ENCODE measurements around the gene BARHL1.

BARHL1 gene

DNA sequence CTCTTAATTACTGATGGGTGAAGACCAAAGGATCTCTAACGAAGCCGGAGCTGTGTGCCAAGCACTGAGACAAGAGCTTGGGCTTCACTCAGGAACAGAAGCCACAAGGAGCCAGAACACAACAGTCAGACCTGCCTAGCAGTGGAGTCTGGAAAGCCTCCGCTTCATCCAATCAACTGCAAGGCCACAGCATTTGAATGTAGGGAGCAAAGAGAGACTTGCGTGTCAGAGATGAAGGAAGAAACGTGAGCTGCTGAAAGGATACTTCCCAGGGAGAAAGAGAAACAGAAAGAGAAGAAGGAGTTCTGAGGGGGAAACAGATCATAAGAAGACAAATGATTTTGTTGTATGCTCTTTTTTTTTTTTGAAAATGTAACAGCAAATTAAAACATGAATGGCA, 43.9 kb downstream of the BARHL1 start:
- DNase-seq: no peak

DNA sequence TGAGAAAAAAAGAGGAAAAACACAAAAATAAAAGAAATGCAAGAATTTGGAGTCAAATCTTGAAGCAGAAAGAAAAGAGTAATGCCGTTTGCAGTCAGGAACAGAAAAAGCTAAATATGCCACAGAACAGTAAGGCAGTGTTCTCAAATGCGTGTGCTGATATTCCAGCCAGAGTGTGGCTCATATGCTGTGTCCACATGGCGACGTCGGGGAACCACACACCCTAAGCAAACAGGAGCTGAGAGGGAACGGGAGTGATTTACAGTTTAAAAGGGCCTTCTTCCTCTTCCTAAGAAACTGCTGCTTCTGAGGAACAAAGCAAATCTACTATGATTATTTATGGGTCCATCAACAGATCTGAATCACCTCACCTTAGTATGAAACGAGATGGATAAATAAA, 44.7 kb downstream of the BARHL1 start:
- DNase-seq: no peak

DNA sequence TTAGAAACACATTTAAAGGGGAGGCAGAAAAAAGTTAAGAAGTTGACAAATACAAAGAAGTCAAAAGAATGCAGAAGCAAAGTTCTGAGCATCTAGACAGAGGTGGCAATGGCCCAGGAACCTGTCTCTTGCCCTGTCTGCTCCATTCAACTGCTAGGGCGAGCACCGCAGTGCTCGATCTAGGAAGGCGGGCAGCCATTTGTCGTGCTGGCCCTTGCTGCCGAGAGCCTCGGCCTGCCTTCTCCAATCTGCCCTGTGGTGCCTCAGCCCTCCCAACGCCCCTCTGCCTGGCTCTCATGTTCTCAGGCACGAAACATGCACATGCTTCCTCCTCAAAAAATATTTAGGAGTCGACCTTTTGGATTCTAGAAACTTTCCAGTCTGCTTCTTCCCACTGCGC, 45.2 kb downstream of the BARHL1 start:
- no peak for DNase-seq

GRCh38 chr9:132628746-132629145, 46.3 kb downstream of the BARHL1 start:
- no peak for DNase-seq

- no peak for DNase-seq
Measured at GRCh38 chr9:132630116-132630515, 47.7 kb downstream of the BARHL1 start.

GRCh38 chr9:132630811-132631210, 48.4 kb downstream of the BARHL1 start:
- no peak for DNase-seq

GRCh38 chr9:132631280-132631679, 48.9 kb downstream of the BARHL1 start:
- no peak for DNase-seq

- DNase-seq: no peak
Measured at GRCh38 chr9:132631685-132632084, 49.3 kb downstream of the BARHL1 start.

GRCh38 chr9:132632413-132633129, 50.2 kb downstream of the BARHL1 start:
- no peak for DNase-seq

- DNase-seq: no peak
Measured at GRCh38 chr9:132634327-132634726, 51.9 kb downstream of the BARHL1 start.

DNA sequence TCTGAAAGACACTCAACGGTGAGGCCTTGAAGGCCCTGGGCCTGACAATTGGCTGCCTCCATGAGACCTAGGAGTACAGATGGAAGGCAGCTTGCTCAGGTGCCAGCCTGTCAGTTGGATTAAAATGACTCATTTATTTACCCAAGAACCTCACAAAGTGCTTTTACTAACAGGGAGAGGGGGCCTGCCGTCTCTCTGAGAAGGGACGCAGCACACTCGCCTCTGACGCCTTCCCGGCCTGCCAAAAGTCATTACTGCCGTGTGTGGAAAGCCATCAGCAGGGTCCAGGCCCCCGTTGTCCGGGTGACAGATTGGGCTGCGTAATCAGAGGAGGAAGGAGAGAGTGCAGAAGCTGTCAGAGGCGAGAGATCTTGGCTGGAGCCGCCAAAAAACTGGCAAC, 54.9 kb downstream of the BARHL1 start:
- DNase-seq: no peak

GRCh38 chr9:132637801-132638200, 55.4 kb downstream of the BARHL1 start:
- DNase-seq: no peak

DNA sequence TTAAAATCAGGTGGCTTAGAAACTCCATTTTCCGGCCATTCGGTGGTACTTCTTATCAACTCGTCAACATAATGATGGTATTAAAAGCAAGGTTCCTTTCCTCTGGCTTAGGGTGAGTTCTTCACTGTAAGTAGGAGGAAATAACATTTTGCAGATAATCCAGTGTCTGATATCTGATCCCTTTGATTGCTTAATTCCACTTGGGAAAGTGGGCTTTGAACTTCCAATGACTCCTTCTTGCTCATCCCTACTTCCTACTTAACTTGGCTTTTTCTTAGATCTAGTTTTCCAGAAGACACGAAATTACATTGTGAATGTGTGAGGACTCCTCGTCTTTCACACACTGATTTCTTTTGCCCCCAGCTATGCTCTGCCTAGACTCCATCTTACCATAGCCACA, 55.8 kb downstream of the BARHL1 start:
- no peak for DNase-seq

- DNase-seq: no peak
Measured at GRCh38 chr9:132639322-132639721, 56.9 kb downstream of the BARHL1 start.
